Mucosa of stomach (tissue), 1 donor: ENCODE results near the gene AK1.
A peak's percentile ranks its signal among the peaks of the same experiment; 100 is the strongest.

Source experiments
- H3K27me3 ChIP-seq: one replicate; pipeline ENCODE4 v1.7.0; 2013; ENCODE audit warnings: mild to moderate bottlenecking, low read length; ENCODE audit not compliant: control insufficient read depth, insufficient read depth
- H3K36me3 ChIP-seq: one replicate; pipeline ENCODE4 v1.7.0; 2013; ENCODE audit warnings: low read length; ENCODE audit not compliant: control insufficient read depth, insufficient read depth
- H3K4me1 ChIP-seq: one replicate; pipeline ENCODE4 v1.7.0; 2013; ENCODE audit warnings: mild to moderate bottlenecking, low read length; ENCODE audit not compliant: control insufficient read depth, insufficient read depth
- H3K4me3 ChIP-seq: one replicate; pipeline ENCODE4 v1.7.0; 2013; ENCODE audit warnings: low read length
- H3K9ac ChIP-seq: one replicate; pipeline ENCODE4 v1.7.0; 2013; ENCODE audit warnings: mild to moderate bottlenecking, low read length, moderate library complexity
- H3K9me3 ChIP-seq: one replicate; pipeline ENCODE4 v1.7.0; 2013; ENCODE audit warnings: mild to moderate bottlenecking, low read length, moderate library complexity; ENCODE audit not compliant: control insufficient read depth
- donor health status: Pancreatic carcinoma.

Gene AK1

GRCh38 chr9:127869310-127870152 is 7.9 kb downstream of the AK1 start:
- Histone ChIP-seq H3K36me3 (no peaks in the 10 kb centered on the region), H3K27me3 (no peaks in the 10 kb centered on the region), H3K4me3 (no peak overlapping the region), H3K9ac (no peak overlapping the region), H3K9me3 (no peaks in the 10 kb centered on the region), H3K4me1 (peaks cover 11% of the 10 kb centered on the region)

- Histone ChIP-seq H3K36me3 (no peaks in the 10 kb centered on the region), H3K27me3 (no peaks in the 10 kb centered on the region), H3K4me3 (no peak overlapping the region), H3K9ac (no peak overlapping the region), H3K9me3 (no peaks in the 10 kb centered on the region), H3K4me1 (no peaks in the 10 kb centered on the region)
Observed at GRCh38 chr9:127868278-127868902, 9.1 kb downstream of the AK1 start.

DNA sequence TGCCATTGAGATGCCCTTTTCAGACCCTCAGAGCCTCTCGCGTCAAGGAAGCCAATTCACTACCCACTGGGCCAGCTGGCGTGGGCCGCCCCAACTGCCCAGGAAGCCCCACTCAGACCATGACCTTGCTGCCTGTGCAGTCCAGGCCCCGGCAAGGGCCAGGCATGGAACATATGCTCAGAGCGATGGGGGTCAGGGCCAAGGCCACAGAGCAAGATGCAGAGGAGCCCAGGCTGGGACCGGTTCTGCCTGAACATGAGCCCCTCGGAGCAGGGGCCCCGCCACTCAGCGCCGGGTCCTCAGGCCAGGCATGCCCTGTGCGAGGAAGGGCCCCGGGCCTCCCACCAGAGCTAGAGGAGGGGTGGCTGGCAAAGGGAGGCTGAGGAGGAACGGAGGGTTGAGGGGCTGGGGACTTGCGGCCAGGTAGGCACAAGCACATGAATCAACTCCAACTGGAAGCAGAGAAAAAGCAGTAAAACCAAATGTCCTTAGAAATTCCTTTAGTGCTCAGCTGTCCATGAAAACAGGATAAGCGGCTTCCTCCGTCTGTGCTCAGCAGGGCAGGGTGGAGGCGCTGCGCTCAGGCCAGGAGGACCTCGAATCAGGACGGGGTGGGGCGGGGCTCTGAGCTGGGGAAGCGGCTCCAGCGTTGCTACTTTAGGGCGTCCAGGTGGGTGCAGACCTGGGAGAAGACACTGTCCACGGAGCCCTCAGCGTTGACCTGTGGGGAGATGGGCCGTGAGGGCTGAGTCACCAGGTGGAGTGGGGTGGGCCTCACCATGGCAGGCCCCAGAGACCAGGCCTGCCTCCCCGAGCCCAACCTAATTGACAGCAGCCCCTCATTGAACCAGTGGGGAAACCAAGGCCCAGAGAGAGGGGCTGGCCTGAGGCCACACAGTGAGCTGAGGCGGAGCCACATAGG is 9.9 kb downstream of the AK1 start:
- H3K4me1 ChIP-seq, result peaks cover 2% of the 10 kb centered on the region
- no peaks in the 10 kb centered on the region for H3K27me3 ChIP-seq
- no peak overlapping the region for H3K4me3 ChIP-seq
- H3K9me3 ChIP-seq, result no peaks in the 10 kb centered on the region
- H3K9ac ChIP-seq, result no peak overlapping the region
- no peaks in the 10 kb centered on the region for H3K36me3 ChIP-seq

DNA sequence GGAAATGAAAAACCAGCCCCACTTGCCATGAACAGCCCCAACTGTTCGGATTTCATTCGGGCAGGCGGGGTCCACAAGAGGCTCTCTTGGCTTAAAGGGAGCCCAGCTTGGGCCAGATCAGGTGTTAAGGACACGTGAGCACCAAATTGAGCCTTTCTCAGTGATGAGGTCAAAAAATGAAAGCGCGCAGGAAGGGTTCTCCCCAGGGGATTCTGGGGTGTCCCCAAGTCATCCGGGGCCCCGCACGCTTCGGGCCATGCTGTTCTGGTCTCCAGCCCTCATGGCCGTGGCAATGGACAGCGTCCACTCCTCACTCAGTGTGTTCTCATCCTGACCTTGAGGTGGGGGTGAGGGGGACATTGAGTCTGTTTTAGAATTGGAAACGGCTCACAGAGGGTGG is 10.9 kb downstream of the AK1 start:
- H3K9ac ChIP-seq, result no peak overlapping the region
- H3K4me3 ChIP-seq, result no peak overlapping the region
- no peaks in the 10 kb centered on the region for H3K9me3 ChIP-seq
- peaks cover 13% of the 10 kb centered on the region for H3K4me1 ChIP-seq
- H3K27me3 ChIP-seq, result no peaks in the 10 kb centered on the region
- H3K36me3 ChIP-seq, result no peaks in the 10 kb centered on the region

DNA sequence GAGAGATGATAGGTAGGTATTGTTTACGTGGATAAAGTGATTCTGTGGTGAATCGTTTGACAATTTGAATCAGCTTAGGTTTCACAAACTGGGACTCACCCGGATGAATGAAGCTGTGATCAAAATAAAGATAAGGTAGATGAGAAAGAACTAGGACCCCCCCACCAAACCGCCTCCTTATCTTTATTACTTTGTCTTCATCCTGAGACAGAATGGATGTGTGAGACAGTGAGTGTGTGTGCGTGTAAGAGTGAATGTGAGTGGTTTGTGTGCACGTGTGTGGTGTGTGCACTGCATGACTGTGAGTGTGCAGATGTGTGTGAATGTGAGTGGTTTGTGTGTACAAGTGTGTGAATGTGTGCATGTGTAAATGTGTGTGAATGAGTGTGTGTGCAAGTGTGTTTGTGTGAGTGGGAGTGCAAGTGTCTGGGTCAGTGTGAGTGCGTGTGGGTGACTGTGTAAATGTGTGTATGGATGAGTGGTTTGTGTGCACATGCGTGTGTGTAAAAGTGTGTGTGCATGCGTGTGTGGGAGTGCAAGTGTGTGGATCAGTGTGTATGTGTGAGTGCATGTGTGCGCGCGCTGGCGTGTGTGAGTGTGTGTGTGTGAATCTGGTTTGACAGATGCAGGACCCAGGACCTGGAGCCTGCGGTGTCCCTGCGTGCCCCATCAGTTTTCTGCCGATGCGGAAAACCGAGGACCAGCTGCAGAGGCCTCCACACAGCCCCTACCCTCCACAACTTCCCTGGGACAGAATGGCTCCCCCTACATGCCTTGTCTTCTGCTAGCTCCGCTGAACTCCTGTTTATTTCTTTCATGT is 11.6 kb downstream of the AK1 start:
- Histone ChIP-seq H3K36me3 (no peaks in the 10 kb centered on the region), H3K9ac (no peak overlapping the region), H3K4me1 (peaks cover 17% of the 10 kb centered on the region), H3K9me3 (no peaks in the 10 kb centered on the region), H3K27me3 (no peaks in the 10 kb centered on the region), H3K4me3 (no peak overlapping the region)

GRCh38 chr9:127863191-127863621 is 14.3 kb downstream of the AK1 start:
- no peak overlapping the region for H3K4me3 ChIP-seq
- H3K9me3 ChIP-seq, result no peaks in the 10 kb centered on the region
- H3K9ac ChIP-seq, result no peak overlapping the region
- peaks cover 28% of the 10 kb centered on the region for H3K4me1 ChIP-seq
- H3K36me3 ChIP-seq, result no peaks in the 10 kb centered on the region
- H3K27me3 ChIP-seq, result no peaks in the 10 kb centered on the region

GRCh38 chr9:127862075-127863011 is 15.1 kb downstream of the AK1 start:
- no peak overlapping the region for H3K4me3 ChIP-seq
- H3K36me3 ChIP-seq, result no peaks in the 10 kb centered on the region
- no peaks in the 10 kb centered on the region for H3K27me3 ChIP-seq
- peak overlapping the region; percentile 22 for H3K9ac ChIP-seq
- H3K4me1 ChIP-seq, result peaks cover 35% of the 10 kb centered on the region
- H3K9me3 ChIP-seq, result no peaks in the 10 kb centered on the region

DNA sequence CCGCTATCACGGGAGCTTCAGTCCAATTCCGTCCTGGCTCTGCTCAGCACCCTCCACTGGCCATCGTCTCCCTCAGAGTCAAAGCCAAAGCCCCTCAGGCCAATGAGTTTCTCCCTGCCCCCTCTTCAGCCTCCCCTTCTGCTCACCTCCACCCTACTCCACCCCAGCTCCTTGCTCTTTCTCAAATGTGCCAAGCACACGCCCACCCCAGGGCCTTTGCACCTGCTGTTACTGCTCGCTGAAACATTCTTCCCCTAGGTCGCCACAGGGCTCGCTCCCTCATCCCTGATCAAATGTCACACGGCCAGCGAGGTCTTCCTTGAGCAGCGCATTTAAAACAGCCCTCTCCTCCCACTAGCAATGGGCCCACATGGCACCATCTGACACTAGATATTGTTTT is 16.7 kb downstream of the AK1 start:
- Histone ChIP-seq H3K4me1 (peaks cover 35% of the 10 kb centered on the region), H3K9me3 (no peaks in the 10 kb centered on the region), H3K27me3 (no peaks in the 10 kb centered on the region), H3K4me3 (no peak overlapping the region), H3K36me3 (no peaks in the 10 kb centered on the region), H3K9ac (no peak overlapping the region)

DNA sequence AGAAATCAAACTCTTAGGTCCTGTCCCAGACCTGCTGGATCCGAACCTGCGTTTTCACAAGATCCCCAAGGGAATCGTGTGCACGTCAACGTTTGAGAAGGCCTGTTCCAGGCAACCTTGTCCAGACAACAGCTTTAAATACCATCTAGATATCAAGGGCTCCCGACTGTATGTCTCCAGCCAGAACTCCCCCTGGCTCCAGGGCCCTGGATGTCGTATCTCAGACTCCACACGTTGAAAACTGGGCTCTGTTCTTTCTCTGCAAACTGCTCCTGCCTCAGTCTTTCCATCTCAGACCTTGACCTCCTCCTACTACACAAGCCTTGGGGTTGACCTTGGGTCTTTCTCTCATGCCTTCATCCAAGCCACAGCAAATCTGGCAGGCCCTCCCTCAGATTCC is 17.2 kb downstream of the AK1 start:
- Histone ChIP-seq H3K9ac (no peak overlapping the region), H3K4me3 (no peak overlapping the region), H3K4me1 (peaks cover 35% of the 10 kb centered on the region), H3K27me3 (no peaks in the 10 kb centered on the region), H3K36me3 (no peaks in the 10 kb centered on the region), H3K9me3 (no peaks in the 10 kb centered on the region)

GRCh38 chr9:127858041-127858512 is 19.4 kb downstream of the AK1 start:
- Histone ChIP-seq H3K9ac (no peak overlapping the region), H3K4me3 (no peak overlapping the region), H3K36me3 (no peaks in the 10 kb centered on the region), H3K4me1 (peaks cover 35% of the 10 kb centered on the region), H3K9me3 (no peaks in the 10 kb centered on the region), H3K27me3 (no peaks in the 10 kb centered on the region)
